NCI-H1048 (cell line): ENCODE measurements around the gene ARID5B.
"Not testable (repeated sequence)": the region's sequence is repeated elsewhere in the genome, so short reads cannot be mapped to it uniquely, and the experiment has no call there.

Experiments used
- DNase-seq: peaks from one replicate; lab custom pipeline; 2025; lab: John Stamatoyannopoulos, UW

ARID5B gene

GRCh38 chr10:61900829-61901792 is at the start of gene ARID5B:
Gene ARID5B, plus strand, starts transcription at chr10:61901699. Its CDS starts 11 bp downstream, at chr10:61901710.
- no peak for DNase-seq

- no peak for DNase-seq
These were observed 49.2 kb upstream of the ARID5B start for GRCh38 chr10:61852261-61852660.

- DNase-seq = no peak
These were observed 45.7 kb upstream of the ARID5B start for GRCh38 chr10:61855771-61856170.

GRCh38 chr10:61857746-61858145 is 43.8 kb upstream of the ARID5B start:
- DNase-seq = no peak

GRCh38 chr10:61859786-61860185 is 41.7 kb upstream of the ARID5B start:
- no peak for DNase-seq

- no peak for DNase-seq
These were observed 40.3 kb upstream of the ARID5B start for GRCh38 chr10:61860964-61861758.

- no peak for DNase-seq
These were observed 37.5 kb upstream of the ARID5B start for GRCh38 chr10:61863981-61864380.

GRCh38 chr10:61866700-61867368 is 34.7 kb upstream of the ARID5B start:
- no peak for DNase-seq

- DNase-seq = not testable (repeated sequence)
These were observed 34.1 kb upstream of the ARID5B start for GRCh38 chr10:61867374-61867773.

- not testable (repeated sequence) for DNase-seq
These were observed 33.7 kb upstream of the ARID5B start for GRCh38 chr10:61867817-61868216.

GRCh38 chr10:61869041-61869675 is 32.3 kb upstream of the ARID5B start:
- DNase-seq = no peak

GRCh38 chr10:61869774-61870525 is 31.5 kb upstream of the ARID5B start:
- no peak for DNase-seq

- no peak for DNase-seq
These were observed 31.0 kb upstream of the ARID5B start for GRCh38 chr10:61870526-61870895.

- DNase-seq = no peak
These were observed 30.0 kb upstream of the ARID5B start for GRCh38 chr10:61871487-61871886.

- no peak for DNase-seq
These were observed 23.4 kb upstream of the ARID5B start for GRCh38 chr10:61877887-61878739.

GRCh38 chr10:61878740-61879068 is 22.8 kb upstream of the ARID5B start:
- DNase-seq = no peak

GRCh38 chr10:61882621-61883370 is 18.7 kb upstream of the ARID5B start:
- no peak for DNase-seq

GRCh38 chr10:61883371-61884025 is 18.0 kb upstream of the ARID5B start:
- no peak for DNase-seq

GRCh38 chr10:61887772-61888171 is 13.7 kb upstream of the ARID5B start:
- no peak for DNase-seq
